ENCODE data around the gene IL4R.

GRCh38 chr16:27404163-27404823 is 90.5 kb downstream of the IL4R start:
- TF ChIP-seq, protein P1, sequence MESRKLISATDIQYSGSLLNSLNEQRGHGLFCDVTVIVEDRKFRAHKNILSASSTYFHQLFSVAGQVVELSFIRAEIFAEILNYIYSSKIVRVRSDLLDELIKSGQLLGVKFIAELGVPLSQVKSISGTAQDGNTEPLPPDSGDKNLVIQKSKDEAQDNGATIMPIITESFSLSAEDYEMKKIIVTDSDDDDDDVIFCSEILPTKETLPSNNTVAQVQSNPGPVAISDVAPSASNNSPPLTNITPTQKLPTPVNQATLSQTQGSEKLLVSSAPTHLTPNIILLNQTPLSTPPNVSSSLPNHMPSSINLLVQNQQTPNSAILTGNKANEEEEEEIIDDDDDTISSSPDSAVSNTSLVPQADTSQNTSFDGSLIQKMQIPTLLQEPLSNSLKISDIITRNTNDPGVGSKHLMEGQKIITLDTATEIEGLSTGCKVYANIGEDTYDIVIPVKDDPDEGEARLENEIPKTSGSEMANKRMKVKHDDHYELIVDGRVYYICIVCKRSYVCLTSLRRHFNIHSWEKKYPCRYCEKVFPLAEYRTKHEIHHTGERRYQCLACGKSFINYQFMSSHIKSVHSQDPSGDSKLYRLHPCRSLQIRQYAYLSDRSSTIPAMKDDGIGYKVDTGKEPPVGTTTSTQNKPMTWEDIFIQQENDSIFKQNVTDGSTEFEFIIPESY (IDR thresholded peaks at IDR 0.05; ENCODE audit: extremely low read depth, insufficient replicate concordance, low read length), result no peak
- TF ChIP-seq, protein P2, sequence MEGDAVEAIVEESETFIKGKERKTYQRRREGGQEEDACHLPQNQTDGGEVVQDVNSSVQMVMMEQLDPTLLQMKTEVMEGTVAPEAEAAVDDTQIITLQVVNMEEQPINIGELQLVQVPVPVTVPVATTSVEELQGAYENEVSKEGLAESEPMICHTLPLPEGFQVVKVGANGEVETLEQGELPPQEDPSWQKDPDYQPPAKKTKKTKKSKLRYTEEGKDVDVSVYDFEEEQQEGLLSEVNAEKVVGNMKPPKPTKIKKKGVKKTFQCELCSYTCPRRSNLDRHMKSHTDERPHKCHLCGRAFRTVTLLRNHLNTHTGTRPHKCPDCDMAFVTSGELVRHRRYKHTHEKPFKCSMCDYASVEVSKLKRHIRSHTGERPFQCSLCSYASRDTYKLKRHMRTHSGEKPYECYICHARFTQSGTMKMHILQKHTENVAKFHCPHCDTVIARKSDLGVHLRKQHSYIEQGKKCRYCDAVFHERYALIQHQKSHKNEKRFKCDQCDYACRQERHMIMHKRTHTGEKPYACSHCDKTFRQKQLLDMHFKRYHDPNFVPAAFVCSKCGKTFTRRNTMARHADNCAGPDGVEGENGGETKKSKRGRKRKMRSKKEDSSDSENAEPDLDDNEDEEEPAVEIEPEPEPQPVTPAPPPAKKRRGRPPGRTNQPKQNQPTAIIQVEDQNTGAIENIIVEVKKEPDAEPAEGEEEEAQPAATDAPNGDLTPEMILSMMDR (IDR thresholded peaks at IDR 0.05 in 2 of 3, conservative IDR thresholded peaks at IDR 0.05 in 1 of 3; ENCODE audit: borderline replicate concordance in 1 of 3, insufficient read depth in 1 of 3, low read depth in 2 of 3, low read length in 2 of 3), result no peak
- TF ChIP-seq, protein P3, sequence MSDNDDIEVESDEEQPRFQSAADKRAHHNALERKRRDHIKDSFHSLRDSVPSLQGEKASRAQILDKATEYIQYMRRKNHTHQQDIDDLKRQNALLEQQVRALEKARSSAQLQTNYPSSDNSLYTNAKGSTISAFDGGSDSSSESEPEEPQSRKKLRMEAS (IDR thresholded peaks at IDR 0.05), result no peak
- TF ChIP-seq, protein P4, sequence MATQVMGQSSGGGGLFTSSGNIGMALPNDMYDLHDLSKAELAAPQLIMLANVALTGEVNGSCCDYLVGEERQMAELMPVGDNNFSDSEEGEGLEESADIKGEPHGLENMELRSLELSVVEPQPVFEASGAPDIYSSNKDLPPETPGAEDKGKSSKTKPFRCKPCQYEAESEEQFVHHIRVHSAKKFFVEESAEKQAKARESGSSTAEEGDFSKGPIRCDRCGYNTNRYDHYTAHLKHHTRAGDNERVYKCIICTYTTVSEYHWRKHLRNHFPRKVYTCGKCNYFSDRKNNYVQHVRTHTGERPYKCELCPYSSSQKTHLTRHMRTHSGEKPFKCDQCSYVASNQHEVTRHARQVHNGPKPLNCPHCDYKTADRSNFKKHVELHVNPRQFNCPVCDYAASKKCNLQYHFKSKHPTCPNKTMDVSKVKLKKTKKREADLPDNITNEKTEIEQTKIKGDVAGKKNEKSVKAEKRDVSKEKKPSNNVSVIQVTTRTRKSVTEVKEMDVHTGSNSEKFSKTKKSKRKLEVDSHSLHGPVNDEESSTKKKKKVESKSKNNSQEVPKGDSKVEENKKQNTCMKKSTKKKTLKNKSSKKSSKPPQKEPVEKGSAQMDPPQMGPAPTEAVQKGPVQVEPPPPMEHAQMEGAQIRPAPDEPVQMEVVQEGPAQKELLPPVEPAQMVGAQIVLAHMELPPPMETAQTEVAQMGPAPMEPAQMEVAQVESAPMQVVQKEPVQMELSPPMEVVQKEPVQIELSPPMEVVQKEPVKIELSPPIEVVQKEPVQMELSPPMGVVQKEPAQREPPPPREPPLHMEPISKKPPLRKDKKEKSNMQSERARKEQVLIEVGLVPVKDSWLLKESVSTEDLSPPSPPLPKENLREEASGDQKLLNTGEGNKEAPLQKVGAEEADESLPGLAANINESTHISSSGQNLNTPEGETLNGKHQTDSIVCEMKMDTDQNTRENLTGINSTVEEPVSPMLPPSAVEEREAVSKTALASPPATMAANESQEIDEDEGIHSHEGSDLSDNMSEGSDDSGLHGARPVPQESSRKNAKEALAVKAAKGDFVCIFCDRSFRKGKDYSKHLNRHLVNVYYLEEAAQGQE (IDR thresholded peaks at IDR 0.05; ENCODE audit: low read depth), result no peak
- TF ChIP-seq TCF7L2 (IDR thresholded peaks at IDR 0.05; ENCODE audit: borderline replicate concordance, extremely low read depth, insufficient read depth, insufficient read length) (no peak), SRF (IDR thresholded peaks at IDR 0.05; ENCODE audit: low read depth) (no peak), POLR2A (IDR thresholded peaks at IDR 0.05; ENCODE audit: borderline replicate concordance, extremely low read depth, insufficient read depth, insufficient read length) (no peak), EZH2phosphoT487 (IDR thresholded peaks at IDR 0.05; ENCODE audit: borderline replicate concordance) (no peak), ZNF274 (IDR thresholded peaks at IDR 0.05; ENCODE audit: low read depth, low read length) (no peak), RAD21 (IDR thresholded peaks at IDR 0.05; ENCODE audit: low read depth) (no peak), EZH2 (IDR thresholded peaks at IDR 0.05) (no peak), YY1 (IDR thresholded peaks at IDR 0.05; ENCODE audit: extremely low read depth, insufficient replicate concordance, low read depth, low read length) (no peak), SIN3A (IDR thresholded peaks at IDR 0.05; ENCODE audit: low read depth) (no peak)
